ENCODE measurements around the gene OR10A5.
"Not testable (repeated sequence)": the region's sequence is repeated elsewhere in the genome, so short reads cannot be mapped to it uniquely, and the experiment has no call there.

The OR10A5 gene

DNA sequence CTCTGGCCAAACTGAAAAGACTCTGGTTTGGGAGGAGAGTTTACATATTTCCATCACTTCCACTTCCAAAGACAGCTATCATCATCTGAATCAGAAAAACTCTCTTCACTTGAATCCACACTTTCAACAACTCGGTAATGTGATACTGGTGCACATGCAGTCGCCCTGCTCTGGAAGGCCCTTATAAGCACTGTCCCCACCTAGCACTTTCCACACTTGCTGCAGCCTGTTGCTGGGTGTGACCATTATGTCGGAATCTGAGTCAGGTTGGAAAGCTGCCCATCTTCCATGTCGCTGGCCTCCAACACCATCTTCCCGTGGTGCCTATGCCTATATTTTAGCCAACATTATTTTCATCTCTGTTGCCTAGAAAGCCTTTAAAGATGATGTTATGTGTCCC is 1.1 kb upstream of the OR10A5 start:
- no peak overlapping the region for H3K4me3 ChIP-seq

GRCh38 chr11:6850526-6850925 is 5.0 kb downstream of the OR10A5 start:
- Histone ChIP-seq H3K4me3 (no peak overlapping the region), H3K27me3 (ENCODE audit: low read depth) (no peaks in the 10 kb centered on the region), H3K4me1 (no peaks in the 10 kb centered on the region), H3K36me3 (replicated peaks) (no peaks in the 10 kb centered on the region), H3K9me3 (no peaks in the 10 kb centered on the region)
- in situ Hi-C loops (cut with MboI; ENCODE audit: low sequenced_read_pairs) = no loop called here
- no peak for DNase-seq (ENCODE audit: low spot score in 2 of 2)

More for the DNA sequence above, 1.1 kb upstream of the OR10A5 start:
- DNase-seq (ENCODE audit: low spot score in 2 of 2) = no peak
- H3K9me3 ChIP-seq = no peaks in the 10 kb centered on the region; the same call in 1 of the 2 replicates
- in situ Hi-C loops (cut with MboI; ENCODE audit: low sequenced_read_pairs) = no loop called here
- no peaks in the 10 kb centered on the region for H3K27me3 ChIP-seq (ENCODE audit: low read depth)
- no peaks in the 10 kb centered on the region for H3K36me3 ChIP-seq (replicated peaks)
- no peaks in the 10 kb centered on the region; the same call in 1 of the 2 replicates for H3K4me1 ChIP-seq

DNA sequence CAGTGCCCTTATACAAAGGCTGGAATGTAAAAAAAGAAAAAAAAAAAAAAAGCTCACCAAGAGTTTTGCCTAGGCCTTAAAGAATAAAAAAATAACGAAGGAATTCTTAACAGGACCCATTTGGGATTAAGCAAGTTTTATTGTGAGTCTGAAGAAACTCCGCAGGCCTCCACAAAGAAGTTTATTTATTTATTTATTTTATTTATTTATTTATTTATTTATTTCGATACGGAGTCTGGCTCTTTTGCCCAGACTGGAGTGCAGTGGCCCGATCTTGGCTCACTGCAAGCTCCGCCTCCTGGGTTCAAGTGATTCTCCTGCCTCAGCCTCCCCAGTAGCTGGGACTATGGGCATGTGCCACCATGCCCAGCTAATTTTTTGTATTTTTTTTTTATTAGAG is 9.3 kb downstream of the OR10A5 start:
- H3K4me1 ChIP-seq; DNase-seq (ENCODE audit: low spot score in 2 of 2); in situ Hi-C loops (cut with MboI; ENCODE audit: low sequenced_read_pairs): not testable (repeated sequence)

DNA sequence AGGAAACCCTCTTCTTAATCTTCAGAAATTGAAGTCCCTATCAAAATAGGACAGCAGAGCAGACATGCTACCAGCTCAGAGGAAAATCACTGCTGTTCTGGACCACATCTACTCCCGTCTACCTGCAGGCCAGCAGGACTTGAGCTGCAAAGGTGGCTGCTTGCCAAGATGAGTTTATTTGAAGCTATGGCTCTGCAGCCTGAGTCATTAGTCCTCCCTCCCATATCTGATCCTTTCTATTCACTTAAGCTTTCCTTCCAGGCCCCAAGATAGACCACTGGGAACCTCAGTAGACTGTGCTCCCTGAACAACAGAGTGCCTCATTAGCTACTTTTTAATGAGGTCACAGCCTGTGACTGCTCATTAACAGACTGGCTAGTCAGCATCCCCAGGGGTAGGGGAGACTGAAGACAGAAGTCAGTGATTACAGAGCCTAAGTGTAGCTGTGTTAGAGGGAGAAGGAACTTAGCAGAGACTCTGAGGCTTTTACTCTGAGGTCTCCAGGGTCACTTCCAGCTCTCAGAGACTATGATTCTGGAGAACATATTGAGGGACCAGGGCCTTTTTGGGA is 10.6 kb downstream of the OR10A5 start:
- no peak for DNase-seq (ENCODE audit: low spot score in 2 of 2)
- H3K27me3 ChIP-seq (ENCODE audit: low read depth) = no peaks in the 10 kb centered on the region
- H3K4me1 ChIP-seq = no peaks in the 10 kb centered on the region; the same call in 1 of the 2 replicates
- no peak overlapping the region for H3K4me3 ChIP-seq
- no peaks in the 10 kb centered on the region for H3K36me3 ChIP-seq (replicated peaks)
- no peaks in the 10 kb centered on the region for H3K9me3 ChIP-seq
- in situ Hi-C loops (cut with MboI; ENCODE audit: low sequenced_read_pairs) = no loop called here

More for the DNA sequence above, 9.3 kb downstream of the OR10A5 start:
- not testable (repeated sequence) for H3K36me3 ChIP-seq (replicated peaks); H3K27me3 ChIP-seq (ENCODE audit: low read depth); H3K9me3 ChIP-seq; H3K4me3 ChIP-seq

DNA sequence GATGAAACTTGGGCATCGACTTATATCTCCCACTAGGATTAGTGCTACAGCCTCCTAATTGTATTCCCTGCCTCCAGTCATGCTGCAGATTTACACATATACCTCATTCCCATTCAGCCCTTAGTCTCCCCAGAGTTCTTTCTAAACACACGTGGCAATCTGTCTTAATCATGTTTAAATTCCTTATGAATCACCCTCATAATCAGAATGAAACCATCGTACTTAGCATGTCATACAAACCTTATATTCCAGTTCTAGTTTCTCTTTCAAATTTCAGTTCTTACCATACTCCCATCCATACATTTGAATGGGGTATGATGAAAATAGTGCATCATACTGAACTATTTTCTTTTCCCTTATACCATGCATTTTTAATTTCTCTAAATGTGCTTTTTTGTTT is 11.4 kb downstream of the OR10A5 start:
- DNase-seq (ENCODE audit: low spot score in 2 of 2) = no peak
- Histone ChIP-seq H3K4me1 (no peaks in the 10 kb centered on the region; the same call in 1 of the 2 replicates), H3K9me3 (no peaks in the 10 kb centered on the region), H3K4me3 (no peak overlapping the region), H3K36me3 (replicated peaks) (no peaks in the 10 kb centered on the region), H3K27me3 (ENCODE audit: low read depth) (no peaks in the 10 kb centered on the region)
- in situ Hi-C loops (cut with MboI; ENCODE audit: low sequenced_read_pairs) = no loop called here

- DNase-seq (ENCODE audit: low spot score in 2 of 2) = no peak
- no peaks in the 10 kb centered on the region for H3K9me3 ChIP-seq
- in situ Hi-C loops (cut with MboI; ENCODE audit: low sequenced_read_pairs) = no loop called here
- H3K4me3 ChIP-seq = no peak within 1 kb of the TSS
- no peaks in the 10 kb centered on the region for H3K36me3 ChIP-seq (replicated peaks)
- H3K4me1 ChIP-seq = no peaks in the 10 kb centered on the region; the same call in 1 of the 2 replicates
- no peaks in the 10 kb centered on the region; the same call in 1 of the 2 replicates for H3K27me3 ChIP-seq (ENCODE audit: low read depth)
Measured at GRCh38 chr11:6862961-6863360, 17.5 kb downstream of the OR10A5 start, which contains the start of gene OR10A2. Gene OR10A2 (plus strand): TSS chr11:6863057. CDS start chr11:6869755, 6,698 bp downstream.

GRCh38 chr11:6864438-6864837 is 19.0 kb downstream of the OR10A5 start:
- DNase-seq (ENCODE audit: low spot score in 2 of 2) = no peak
- Histone ChIP-seq H3K9me3 (no peaks in the 10 kb centered on the region), H3K27me3 (ENCODE audit: low read depth) (no peaks in the 10 kb centered on the region; the same call in 1 of the 2 replicates), H3K4me3 (no peak overlapping the region), H3K4me1 (no peaks in the 10 kb centered on the region), H3K36me3 (replicated peaks) (no peaks in the 10 kb centered on the region)
- in situ Hi-C loops (cut with MboI; ENCODE audit: low sequenced_read_pairs) = no loop called here

- Histone ChIP-seq H3K4me1 (no peaks in the 10 kb centered on the region), H3K27me3 (ENCODE audit: low read depth) (no peaks in the 10 kb centered on the region; the same call in 1 of the 2 replicates), H3K9me3 (no peaks in the 10 kb centered on the region), H3K4me3 (no peak overlapping the region), H3K36me3 (replicated peaks) (no peaks in the 10 kb centered on the region)
- no peak for DNase-seq (ENCODE audit: low spot score in 2 of 2)
- in situ Hi-C loops (cut with MboI; ENCODE audit: low sequenced_read_pairs) = no loop called here
Measured at GRCh38 chr11:6871278-6871677, 25.8 kb downstream of the OR10A5 start.

GRCh38 chr11:6875761-6876160 is 30.3 kb downstream of the OR10A5 start:
- Histone ChIP-seq H3K36me3 (replicated peaks) (no peaks in the 10 kb centered on the region), H3K27me3 (ENCODE audit: low read depth) (no peaks in the 10 kb centered on the region), H3K9me3 (no peaks in the 10 kb centered on the region), H3K4me1 (no peaks in the 10 kb centered on the region), H3K4me3 (no peak overlapping the region)
- DNase-seq (ENCODE audit: low spot score in 2 of 2) = no peak
- in situ Hi-C loops (cut with MboI; ENCODE audit: low sequenced_read_pairs) = no loop called here

GRCh38 chr11:6876325-6876724 is 30.8 kb downstream of the OR10A5 start, which contains the start of gene OR10A4:
Gene OR10A4 (plus strand): TSS chr11:6876625. CDS start chr11:6876648, 23 bp downstream.
- DNase-seq (ENCODE audit: low spot score in 2 of 2) = no peak
- no peaks in the 10 kb centered on the region for H3K27me3 ChIP-seq (ENCODE audit: low read depth)
- no peaks in the 10 kb centered on the region for H3K9me3 ChIP-seq
- in situ Hi-C loops (cut with MboI; ENCODE audit: low sequenced_read_pairs) = no loop called here
- H3K4me1 ChIP-seq = no peaks in the 10 kb centered on the region
- H3K4me3 ChIP-seq = no peak within 1 kb of the TSS
- H3K36me3 ChIP-seq (replicated peaks) = no peaks in the 10 kb centered on the region

DNA sequence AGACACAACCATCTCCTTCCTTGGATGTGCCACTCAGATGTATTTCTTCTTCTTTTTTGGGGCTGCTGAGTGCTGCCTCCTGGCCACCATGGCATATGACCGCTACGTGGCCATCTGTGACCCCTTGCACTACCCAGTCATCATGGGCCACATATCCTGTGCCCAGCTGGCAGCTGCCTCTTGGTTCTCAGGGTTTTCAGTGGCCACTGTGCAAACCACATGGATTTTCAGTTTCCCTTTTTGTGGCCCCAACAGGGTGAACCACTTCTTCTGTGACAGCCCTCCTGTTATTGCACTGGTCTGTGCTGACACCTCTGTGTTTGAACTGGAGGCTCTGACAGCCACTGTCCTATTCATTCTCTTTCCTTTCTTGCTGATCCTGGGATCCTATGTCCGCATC is 31.4 kb downstream of the OR10A5 start:
- Histone ChIP-seq H3K9me3 (no peaks in the 10 kb centered on the region), H3K27me3 (ENCODE audit: low read depth) (no peaks in the 10 kb centered on the region), H3K4me1 (no peaks in the 10 kb centered on the region), H3K36me3 (replicated peaks) (no peaks in the 10 kb centered on the region), H3K4me3 (no peak overlapping the region)
- in situ Hi-C loops (cut with MboI; ENCODE audit: low sequenced_read_pairs) = no loop called here
- no peak for DNase-seq (ENCODE audit: low spot score in 2 of 2)

DNA sequence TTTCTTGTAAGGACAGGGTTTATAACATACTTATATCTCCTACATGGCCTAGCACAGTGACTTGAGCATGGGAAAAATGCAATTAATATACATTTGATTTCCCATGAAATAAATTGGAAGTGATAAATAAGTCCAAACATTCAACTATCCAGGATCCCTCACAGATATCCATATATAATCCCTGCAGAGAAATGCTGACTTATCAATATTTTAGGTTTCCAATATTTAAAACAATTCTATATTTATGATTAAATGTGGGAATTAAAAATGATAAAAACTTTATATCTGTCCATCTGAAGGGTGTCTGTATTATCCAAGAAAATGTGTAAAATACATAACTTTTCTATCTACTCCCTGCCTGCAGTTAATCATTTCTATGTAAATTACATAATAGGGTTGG is 37.3 kb downstream of the OR10A5 start:
- in situ Hi-C loops (cut with MboI; ENCODE audit: low sequenced_read_pairs) = no loop called here
- no peaks in the 10 kb centered on the region for H3K4me1 ChIP-seq
- H3K4me3 ChIP-seq = no peak overlapping the region
- no peaks in the 10 kb centered on the region for H3K36me3 ChIP-seq (replicated peaks)
- no peak for DNase-seq (ENCODE audit: low spot score in 2 of 2)
- H3K9me3 ChIP-seq = no peaks in the 10 kb centered on the region
- H3K27me3 ChIP-seq (ENCODE audit: low read depth) = no peaks in the 10 kb centered on the region

GRCh38 chr11:6887711-6888110 is 42.2 kb downstream of the OR10A5 start:
- H3K36me3 ChIP-seq (replicated peaks); DNase-seq (ENCODE audit: low spot score in 2 of 2); H3K4me1 ChIP-seq; H3K9me3 ChIP-seq; in situ Hi-C loops (cut with MboI; ENCODE audit: low sequenced_read_pairs); H3K27me3 ChIP-seq (ENCODE audit: low read depth); H3K4me3 ChIP-seq: not testable (repeated sequence)

- H3K4me3 ChIP-seq = no peak overlapping the region
Measured at GRCh38 chr11:6888830-6889229, 43.3 kb downstream of the OR10A5 start.

GRCh38 chr11:6889835-6890234 is 44.4 kb downstream of the OR10A5 start:
- peaks cover 5% of the 10 kb centered on the region; the same call in 1 of the 2 replicates for H3K27me3 ChIP-seq (ENCODE audit: low read depth)
- no peaks in the 10 kb centered on the region for H3K9me3 ChIP-seq
- H3K36me3 ChIP-seq (replicated peaks) = no peaks in the 10 kb centered on the region
- no peak for DNase-seq (ENCODE audit: low spot score in 2 of 2)
- H3K4me1 ChIP-seq = no peaks in the 10 kb centered on the region
- in situ Hi-C loops (cut with MboI; ENCODE audit: low sequenced_read_pairs) = no loop called here
- H3K4me3 ChIP-seq = no peak overlapping the region

More at GRCh38 chr11:6888830-6889229, 43.3 kb downstream of the OR10A5 start:
- H3K9me3 ChIP-seq = no peaks in the 10 kb centered on the region
- DNase-seq (ENCODE audit: low spot score in 2 of 2) = no peak
- H3K4me1 ChIP-seq = no peaks in the 10 kb centered on the region
- H3K27me3 ChIP-seq (ENCODE audit: low read depth) = peaks cover 5% of the 10 kb centered on the region; the same call in 1 of the 2 replicates
- in situ Hi-C loops (cut with MboI; ENCODE audit: low sequenced_read_pairs) = no loop called here
- H3K36me3 ChIP-seq (replicated peaks) = no peaks in the 10 kb centered on the region

All from HAP-1 (cell line).